Right ventricle myocardium inferior (tissue), 1 donor: ENCODE data around the gene RAD51B. TPM values are rescaled to one million over a fixed set of nuclear protein-coding genes. Genes with fewer than 3 reads are reported as not detected.
"Not testable (repeated sequence)": the region's sequence is repeated elsewhere in the genome, so short reads cannot be mapped to it uniquely, and the experiment has no call there.

ENCODE experiments used
- ATAC-seq: fragments of 200-7000 bp; cut with Tn5 transposase; one replicate; pipeline ENCODE4 v1.9.1; 2020; ENCODE audit warnings: mild to moderate bottlenecking, moderate library complexity
- DNase-seq: peaks from one replicate; pipeline ENCODE4 v3.0.0; 2021; ENCODE audit errors: missing footprints
- intact Hi-C: fragments of 100-400 bp; cut with DNase I; formaldehyde crosslinking; loops from one replicate; pipeline ENCODE4 v1.11.0; 2022
- total RNA-seq: library from RNA; stranded (reverse); fragmentation: NEBNext Ultra II Directional; extraction: Animal tissue kit (Norgen Biotek cat#: 25700); gene quantifications from one replicate; pipeline ENCODE4 v1.2.1, GENCODE V29; 2021
- donor health status: DM: no; HTN: yes; CAD: no; lungs with severe emphysema.

Gene RAD51B
- total RNA-seq, 1 donor from 2014 or later = 4.1 TPM

DNA sequence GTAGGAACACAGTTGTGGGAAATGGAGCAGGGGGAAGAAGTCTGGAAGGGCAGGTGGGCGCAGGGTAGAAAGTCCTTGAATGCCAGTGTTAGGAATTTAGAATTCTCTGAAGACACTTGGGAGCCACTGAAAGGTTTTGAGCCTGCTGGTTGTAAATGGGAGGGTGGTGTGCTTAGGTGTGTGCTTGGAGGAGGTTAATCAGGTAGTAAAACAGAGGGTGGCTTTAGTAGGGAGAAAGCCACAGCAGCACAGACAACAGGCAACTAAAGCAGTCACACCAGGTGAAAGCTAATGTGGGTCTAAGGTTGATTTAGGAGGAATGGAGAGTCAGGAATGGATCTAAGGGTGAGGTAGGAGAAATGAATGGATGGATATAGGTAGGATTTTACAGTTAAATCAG, 588.2 kb downstream of the RAD51B start:
- no peak for DNase-seq
- intact Hi-C loops = loop anchor here (10.0 kb wide), 1 partner anchor 153 kb away; no protein-coding TSS in a partner anchor
- ATAC-seq = no peak

DNA sequence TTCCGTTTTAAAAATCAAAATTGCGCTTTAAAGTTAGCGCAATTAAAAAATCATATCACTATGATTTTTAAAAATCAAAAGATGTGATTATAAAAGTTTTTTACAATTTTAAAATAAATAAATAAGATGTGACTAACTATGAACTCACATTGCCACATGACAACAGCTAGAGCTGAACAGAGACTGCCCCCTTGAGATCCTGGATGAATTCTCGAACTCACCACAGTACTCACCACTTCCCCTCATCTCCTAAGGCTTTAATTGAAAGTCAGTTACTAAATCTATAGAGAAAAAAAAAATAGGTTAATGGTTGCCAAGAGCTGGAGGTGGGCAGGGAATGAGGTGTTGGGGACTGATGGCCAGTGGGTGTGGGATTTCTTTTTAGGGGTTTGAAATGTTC, 589.1 kb downstream of the RAD51B start:
- ATAC-seq (no peak), DNase-seq (no peak)
- intact Hi-C loops = loop anchor here (10.0 kb wide), 1 partner anchor 154 kb away; no protein-coding TSS in a partner anchor

GRCh38 chr14:68409387-68409786, 589.8 kb downstream of the RAD51B start:
- DNase-seq (no peak), ATAC-seq (no peak)
- intact Hi-C loops = loop anchor here (10.0 kb wide), 1 partner anchor 155 kb away; no protein-coding TSS in a partner anchor

GRCh38 chr14:68412505-68413465, 593.2 kb downstream of the RAD51B start:
- intact Hi-C loops = no loop called here
- ATAC-seq = no peak
- DNase-seq = no peak

DNA sequence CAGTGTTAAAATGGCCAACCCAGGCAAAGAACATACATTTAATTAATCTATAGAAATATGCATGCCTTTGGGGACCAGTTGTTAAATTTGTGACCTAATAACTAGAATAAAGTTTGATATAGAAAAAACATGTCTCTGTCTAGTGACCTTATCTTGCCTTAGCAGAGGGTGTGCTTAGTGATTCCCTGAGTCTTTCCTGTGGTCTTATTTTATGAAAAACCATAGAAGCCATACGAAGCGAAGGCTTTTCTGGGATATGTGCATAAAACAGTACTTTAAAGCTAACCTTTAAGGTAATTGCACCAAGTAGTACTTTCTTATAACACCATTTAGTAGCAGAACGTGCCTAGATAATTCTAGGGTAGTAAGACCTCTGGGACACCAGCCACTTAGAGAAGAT, 593.9 kb downstream of the RAD51B start:
- ATAC-seq (no peak), DNase-seq (no peak)
- intact Hi-C loops = no loop called here

GRCh38 chr14:68414121-68414520, 594.5 kb downstream of the RAD51B start:
- DNase-seq (no peak), ATAC-seq (no peak)
- intact Hi-C loops = no loop called here

- DNase-seq (no peak), ATAC-seq (no peak)
- intact Hi-C loops = no loop called here
Observed at GRCh38 chr14:68416171-68416570, 596.6 kb downstream of the RAD51B start.

- no peak for ATAC-seq
- no peak for DNase-seq
- intact Hi-C loops = no loop called here
Observed at GRCh38 chr14:68417009-68417650, 597.6 kb downstream of the RAD51B start.

DNA sequence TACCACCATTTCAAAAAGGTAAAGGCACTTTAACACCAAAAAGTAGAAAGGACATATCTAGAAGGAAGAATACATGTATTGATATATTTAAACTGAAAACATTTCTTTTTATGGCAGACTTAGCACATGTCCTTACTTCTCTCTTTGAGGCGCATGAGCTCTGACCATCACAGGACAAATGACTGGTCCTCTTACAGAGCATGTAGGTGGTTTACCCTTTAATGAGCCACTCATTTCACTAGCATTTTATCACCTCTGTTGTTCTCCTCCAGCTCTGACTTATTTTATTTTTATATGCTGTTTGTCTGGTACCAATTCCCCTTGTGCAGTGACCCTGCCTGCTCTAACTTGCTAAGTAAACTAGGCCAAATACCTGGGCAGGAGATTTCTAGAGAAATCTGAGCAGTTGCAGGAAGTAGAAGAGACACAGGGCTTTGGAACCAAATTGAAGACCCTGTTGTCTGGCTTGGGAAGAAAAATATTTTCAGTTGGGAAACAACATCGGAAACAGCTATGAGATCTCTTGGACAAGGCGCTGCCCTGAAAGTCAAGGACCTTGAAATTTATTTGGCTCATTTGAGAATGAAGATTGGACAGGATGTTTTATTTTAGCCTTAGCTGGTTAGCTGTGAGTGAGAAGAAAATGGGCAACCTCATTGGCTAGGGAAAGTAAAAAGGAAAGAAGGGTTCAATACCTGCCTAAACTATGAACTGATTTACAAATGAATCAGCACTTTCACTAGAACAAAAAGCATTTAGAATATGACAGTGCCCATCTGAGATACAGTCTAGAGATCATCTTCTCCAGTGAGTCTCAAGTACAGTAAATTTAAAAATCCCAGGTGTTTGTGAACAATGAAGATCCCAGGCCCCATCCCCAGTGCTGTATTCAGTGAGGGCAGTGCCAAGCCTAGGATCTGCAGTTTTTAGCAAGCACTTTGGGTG, 598.9 kb downstream of the RAD51B start:
- intact Hi-C loops = no loop called here
- DNase-seq = no peak
- no peak for ATAC-seq

- DNase-seq = no peak
- intact Hi-C loops = no loop called here
- no peak for ATAC-seq
Observed at GRCh38 chr14:68420350-68420749, 600.8 kb downstream of the RAD51B start.

DNA sequence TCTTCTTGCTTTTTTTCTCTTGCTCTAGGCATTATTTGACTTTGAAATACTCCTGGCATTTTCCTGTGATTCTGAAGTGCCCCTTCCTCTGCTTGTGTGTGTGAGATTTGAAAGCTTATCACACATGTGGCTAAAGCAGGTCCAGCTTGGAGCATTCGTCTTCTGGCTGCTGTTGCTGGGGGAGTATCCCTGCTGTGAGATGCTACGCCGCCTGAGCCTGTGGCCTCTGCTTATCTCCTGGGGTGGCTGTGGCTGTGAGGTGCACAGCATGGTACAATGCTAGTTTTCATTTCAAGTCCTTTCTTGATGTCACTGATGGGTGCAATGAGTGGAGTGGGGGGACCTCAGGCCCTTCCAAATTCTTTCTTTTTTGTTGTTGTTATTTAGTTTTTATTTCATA, 601.5 kb downstream of the RAD51B start:
- intact Hi-C loops = no loop called here
- no peak for DNase-seq
- no peak for ATAC-seq

DNA sequence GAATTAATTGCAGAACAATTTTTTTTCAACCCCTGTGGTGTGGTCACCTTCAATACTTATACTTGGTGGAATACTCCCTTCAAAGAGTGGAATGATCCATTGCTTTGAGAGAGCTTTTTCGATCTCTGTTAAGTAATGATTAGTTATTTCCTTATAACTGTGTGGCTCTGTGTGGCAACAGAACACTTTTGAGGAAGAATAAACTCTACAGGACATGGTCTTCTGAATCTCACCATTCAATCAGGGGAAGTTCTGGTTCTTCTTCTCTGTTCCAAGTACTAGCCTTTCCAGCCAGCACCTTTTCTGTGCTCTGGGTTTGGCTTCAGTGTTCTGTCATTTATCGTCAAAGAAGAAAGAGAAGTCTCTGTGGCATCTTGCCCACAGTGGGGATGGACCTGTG, 604.1 kb downstream of the RAD51B start:
- ATAC-seq (peak; percentile 28), DNase-seq (no peak)
- intact Hi-C loops = no loop called here

DNA sequence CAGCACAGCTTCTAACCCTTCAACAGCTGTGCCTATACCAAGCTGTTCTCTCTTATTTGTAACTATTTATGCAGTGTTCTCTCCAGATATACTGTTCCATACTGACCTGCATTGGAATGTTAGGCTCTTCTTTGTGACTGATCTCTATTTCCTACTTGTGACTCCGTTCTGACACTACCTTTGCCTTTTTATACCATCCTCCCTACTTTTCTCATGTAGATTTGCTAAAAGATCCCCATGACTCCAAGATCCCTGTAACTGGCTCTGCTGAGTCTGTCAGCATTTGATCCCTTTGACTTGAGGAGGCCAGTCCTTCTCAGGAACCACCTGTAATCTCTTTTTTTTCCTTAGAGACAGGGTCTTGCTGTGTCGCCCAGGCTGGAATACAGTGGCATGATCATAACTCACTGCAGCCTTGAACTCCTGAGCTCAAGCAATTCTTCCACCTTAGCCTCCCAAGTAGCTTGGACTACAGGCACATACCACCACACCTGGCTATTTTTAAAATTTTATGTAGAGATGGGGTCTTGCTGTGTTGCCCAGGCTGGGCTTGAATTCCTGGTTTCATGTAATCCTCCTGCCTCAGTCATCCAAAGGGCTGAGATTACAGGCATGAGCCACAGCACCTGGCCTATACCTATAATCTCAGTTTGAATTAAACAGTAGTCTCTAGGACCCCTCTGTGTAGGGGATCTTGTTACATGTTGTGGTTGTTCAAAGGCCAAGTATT, 605.0 kb downstream of the RAD51B start:
- no peak for ATAC-seq
- intact Hi-C loops = no loop called here

DNA sequence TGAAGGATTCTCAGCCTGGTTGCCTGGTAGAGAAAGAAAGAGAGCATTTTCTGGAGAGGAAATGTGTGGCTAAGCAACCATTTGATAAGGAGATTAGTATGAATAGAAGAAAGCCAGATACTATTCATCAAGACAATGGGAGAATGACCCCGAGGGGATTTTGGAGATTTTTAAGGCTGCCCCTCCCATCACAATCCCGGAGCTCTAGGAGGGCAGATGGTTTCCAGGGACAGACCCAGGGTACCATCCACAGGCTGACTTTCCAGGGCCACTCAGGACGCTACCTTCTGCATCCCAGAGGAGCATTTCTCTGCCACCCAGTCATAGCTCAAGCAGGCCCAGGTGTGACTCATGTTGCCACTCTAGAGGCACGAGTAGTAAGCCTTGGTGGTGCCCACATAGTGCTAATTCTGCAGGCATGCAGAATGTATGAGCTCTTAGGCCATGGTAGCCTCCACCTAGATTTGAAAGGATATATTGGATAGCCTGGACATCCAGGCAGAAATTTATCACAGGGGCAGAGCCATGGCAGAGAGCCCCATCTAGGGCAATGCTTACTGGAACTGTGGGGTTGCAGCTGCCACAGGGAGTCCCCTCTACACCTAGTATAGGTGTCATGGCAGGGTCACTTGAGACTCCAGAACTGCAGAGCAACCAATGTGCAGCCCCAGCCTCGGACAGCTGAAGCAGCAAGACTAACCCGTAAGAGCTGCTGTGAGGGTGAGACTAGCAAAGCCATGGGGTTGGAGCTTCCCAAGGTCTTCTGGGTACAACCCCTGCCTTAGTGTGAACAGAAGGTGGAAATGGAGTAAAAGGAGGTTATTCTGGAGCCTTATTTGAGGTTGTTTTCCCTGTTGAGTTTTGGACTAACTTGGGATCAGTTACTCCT, 607.3 kb downstream of the RAD51B start:
- ATAC-seq (no peak), DNase-seq (no peak)
- intact Hi-C loops = no loop called here

More for the DNA sequence above, 605.0 kb downstream of the RAD51B start:
- DNase-seq = no peak

DNA sequence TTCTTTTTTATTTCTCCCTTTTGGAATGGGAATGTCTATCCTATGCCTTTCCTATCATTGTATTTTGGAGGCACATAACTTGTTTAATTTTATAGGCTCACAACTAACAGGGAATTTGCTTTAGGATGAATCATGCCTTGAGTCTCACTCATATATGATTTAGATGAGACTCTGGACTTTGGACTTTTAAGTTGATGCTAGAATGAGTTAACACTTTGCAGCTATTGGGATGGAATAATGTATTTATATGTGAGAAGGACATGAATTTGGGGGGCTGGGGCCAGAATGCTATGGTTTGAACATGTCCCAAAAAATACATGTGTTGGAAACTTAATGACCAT, 607.9 kb downstream of the RAD51B start:
- ATAC-seq (no peak), DNase-seq (no peak)
- intact Hi-C loops = no loop called here

GRCh38 chr14:68428900-68429299, 609.3 kb downstream of the RAD51B start:
- ATAC-seq, DNase-seq, intact Hi-C loops: not testable (repeated sequence)

GRCh38 chr14:68434173-68434572, 614.6 kb downstream of the RAD51B start:
- ATAC-seq = not testable (repeated sequence)

More at GRCh38 chr14:68434173-68434572, 614.6 kb downstream of the RAD51B start:
- DNase-seq, intact Hi-C loops: not testable (repeated sequence)
